GM12864 (cell line): ENCODE data around the gene SPATA33.
"Not testable (repeated sequence)": the region's sequence is repeated elsewhere in the genome, so short reads cannot be mapped to it uniquely, and the experiment has no call there.

Source experiments
- DNase-seq: peaks from one replicate; pipeline ENCODE4 v3.0.0-alpha.2; 2011; ENCODE audit warnings: low read depth
- H3K4me3 ChIP-seq: 2 replicates; pipeline ENCODE4 v1.5.1; 2011; ENCODE audit warnings: mild to moderate bottlenecking, low read depth, low read length, control low read depth
- TF ChIP-seq, protein P1 (sequence below): IDR thresholded peaks from 2 replicates; pipeline ENCODE4 v1.5.1; 2011; ENCODE audit warnings: low read depth, mild to moderate bottlenecking, moderate library complexity, low read length, control low read depth, inconsistent platforms; ENCODE audit errors: missing control alignments

Gene SPATA33

DNA sequence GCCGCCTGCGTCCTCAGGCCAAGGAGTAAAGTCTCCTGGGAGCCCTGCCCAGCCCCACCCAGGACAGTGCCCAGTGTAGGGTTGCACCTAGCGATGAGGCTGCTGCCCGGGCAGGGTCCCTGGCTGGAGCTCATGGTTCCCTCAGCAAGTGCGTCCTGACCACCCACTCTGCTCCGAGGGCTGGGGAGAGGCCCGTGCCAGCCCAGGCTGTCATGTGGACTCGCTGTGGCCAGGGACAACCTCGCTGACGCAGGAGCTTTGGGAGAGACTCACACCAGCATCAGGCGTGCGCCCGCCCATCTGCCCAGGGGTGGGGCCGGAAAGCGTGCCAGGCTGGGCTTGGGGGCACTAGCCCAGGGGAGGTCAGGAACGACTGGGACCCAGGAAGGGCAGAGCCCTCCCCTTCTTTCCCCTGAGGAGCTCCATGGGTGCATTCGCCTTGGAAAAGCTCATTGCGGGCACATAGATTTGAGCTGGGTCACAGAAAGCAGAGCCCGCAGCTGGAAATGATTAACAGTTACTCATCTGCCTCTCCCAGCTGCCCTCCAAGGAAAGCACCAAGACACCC, 24.5 kb upstream of the SPATA33 start:
- TF ChIP-seq, protein P1, sequence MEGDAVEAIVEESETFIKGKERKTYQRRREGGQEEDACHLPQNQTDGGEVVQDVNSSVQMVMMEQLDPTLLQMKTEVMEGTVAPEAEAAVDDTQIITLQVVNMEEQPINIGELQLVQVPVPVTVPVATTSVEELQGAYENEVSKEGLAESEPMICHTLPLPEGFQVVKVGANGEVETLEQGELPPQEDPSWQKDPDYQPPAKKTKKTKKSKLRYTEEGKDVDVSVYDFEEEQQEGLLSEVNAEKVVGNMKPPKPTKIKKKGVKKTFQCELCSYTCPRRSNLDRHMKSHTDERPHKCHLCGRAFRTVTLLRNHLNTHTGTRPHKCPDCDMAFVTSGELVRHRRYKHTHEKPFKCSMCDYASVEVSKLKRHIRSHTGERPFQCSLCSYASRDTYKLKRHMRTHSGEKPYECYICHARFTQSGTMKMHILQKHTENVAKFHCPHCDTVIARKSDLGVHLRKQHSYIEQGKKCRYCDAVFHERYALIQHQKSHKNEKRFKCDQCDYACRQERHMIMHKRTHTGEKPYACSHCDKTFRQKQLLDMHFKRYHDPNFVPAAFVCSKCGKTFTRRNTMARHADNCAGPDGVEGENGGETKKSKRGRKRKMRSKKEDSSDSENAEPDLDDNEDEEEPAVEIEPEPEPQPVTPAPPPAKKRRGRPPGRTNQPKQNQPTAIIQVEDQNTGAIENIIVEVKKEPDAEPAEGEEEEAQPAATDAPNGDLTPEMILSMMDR, result no peak
- no peak overlapping the region for H3K4me3 ChIP-seq
- no peak for DNase-seq

GRCh38 chr16:89634463-89635385, 22.9 kb upstream of the SPATA33 start:
- not testable (repeated sequence) for H3K4me3 ChIP-seq, DNase-seq

DNA sequence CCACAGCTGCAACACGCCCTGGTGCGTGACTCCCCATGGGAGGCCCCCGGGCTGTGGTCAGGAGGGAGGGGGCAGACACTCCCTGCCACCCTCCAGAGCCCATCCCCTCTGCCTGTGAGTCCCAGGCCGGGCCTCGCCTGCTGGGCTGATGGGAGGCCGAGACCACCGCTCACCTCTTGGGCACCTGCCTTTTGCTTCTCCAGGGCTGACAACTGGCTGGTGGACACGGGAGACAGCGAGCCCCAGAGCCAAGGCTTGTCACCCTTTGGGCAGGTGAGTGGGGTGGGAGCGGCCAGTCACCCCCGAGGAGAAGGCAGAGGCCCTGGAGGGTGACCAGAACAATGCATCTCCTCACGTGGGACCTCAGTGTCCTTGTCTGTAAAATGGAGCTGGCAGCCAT, 21.0 kb upstream of the SPATA33 start:
- TF ChIP-seq, protein P1, result no peak
- no peak overlapping the region for H3K4me3 ChIP-seq

DNA sequence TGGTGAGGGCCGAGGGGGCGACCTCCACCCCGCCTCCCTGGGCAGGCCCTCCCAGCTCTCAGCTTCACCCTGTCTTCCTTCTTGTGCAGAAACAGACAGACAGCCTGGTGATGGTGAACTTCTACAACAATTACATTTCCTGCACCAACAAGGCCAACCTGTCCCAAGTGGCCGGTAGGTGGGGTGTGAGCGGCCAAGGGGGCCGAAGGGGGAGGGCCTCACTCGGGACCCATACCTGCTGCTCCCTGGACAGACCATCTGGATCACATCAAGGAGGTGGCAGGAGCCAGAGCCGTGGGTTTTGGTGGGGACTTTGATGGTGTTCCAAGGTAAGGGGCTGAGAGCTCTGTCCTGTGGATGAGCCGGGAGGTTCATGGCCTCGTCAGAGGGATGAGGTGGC, 20.3 kb upstream of the SPATA33 start:
- no peak overlapping the region for H3K4me3 ChIP-seq
- DNase-seq, result no peak
- TF ChIP-seq, protein P1, result peak; percentile 2

More for the DNA sequence above, 21.0 kb upstream of the SPATA33 start:
- no peak for DNase-seq

DNA sequence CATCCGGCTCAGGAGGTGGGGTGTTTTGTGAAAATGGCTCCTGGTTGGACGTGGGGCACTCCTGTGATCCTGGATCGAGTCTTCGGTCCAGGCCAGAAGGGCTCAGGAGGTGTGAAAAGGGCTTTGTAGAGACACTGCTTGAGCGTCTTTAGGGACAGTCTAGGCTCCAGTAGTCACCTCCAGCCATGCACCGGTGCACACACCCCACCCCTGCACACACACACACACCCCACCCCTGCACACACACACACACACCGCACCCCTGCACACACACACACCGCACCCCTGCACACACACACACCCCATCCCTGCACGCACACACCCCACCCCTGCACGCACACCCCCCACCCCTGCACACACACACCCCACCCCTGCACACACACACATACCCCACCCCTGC, 19.2 kb upstream of the SPATA33 start:
- TF ChIP-seq, protein P1, result no peak
- DNase-seq, result no peak
- no peak overlapping the region for H3K4me3 ChIP-seq

DNA sequence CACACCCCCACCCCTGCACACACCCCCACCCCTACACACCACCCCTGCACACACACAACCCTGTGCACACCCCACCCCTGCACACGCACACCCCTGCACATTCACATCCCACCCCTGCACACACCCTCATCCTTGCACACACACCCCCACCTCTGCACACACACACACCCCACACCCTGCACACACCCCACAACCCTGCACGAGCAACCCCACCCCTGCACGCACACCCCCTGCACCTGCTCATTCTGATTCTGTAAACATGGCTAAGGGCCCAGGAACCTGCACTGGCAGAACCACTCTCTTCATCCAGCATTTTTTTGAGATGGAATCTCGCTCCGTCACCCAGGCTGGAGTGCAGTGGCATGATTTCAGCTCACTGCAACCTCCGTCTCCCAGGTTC, 18.3 kb upstream of the SPATA33 start:
- H3K4me3 ChIP-seq, result no peak overlapping the region
- no peak for DNase-seq
- TF ChIP-seq, protein P1, result no peak

- no peak overlapping the region for H3K4me3 ChIP-seq
- DNase-seq, result no peak
- TF ChIP-seq, protein P1, result no peak
Observed at GRCh38 chr16:89641458-89642119, 16.0 kb upstream of the SPATA33 start.
